HepG2 (cell line): ENCODE results near the gene CEP250. TPM values are rescaled to one million over a fixed set of nuclear protein-coding genes. Genes with fewer than 3 reads are reported as not detected.

Experiments
- AHR ChIP-seq: IDR thresholded peaks from 2 replicates; pipeline ENCODE4 v1.6.1; 2018; ENCODE audit warnings: missing genetic modification reagents, missing compliant biosample characterization
- CCAR2 ChIP-seq: fragments of 200-400 bp; formaldehyde crosslinking; optimal IDR thresholded peaks from 2 replicates; pipeline ENCODE3; 2018; ENCODE audit warnings: low read depth, mild to moderate bottlenecking, low read length, moderate library complexity
- GATAD1 ChIP-seq: IDR thresholded peaks from 2 replicates; pipeline ENCODE4 v1.6.1; 2016; ENCODE audit warnings: missing genetic modification reagents, missing compliant biosample characterization
- HNF1A ChIP-seq, 2 experiments: sonication (generic) in 1 of 2; formaldehyde crosslinking in 1 of 2; IDR thresholded peaks; 2 replicates each; pipeline versions ENCODE4 v1.4.0 to v1.6.1; 2016 to 2020; ENCODE audit warnings: borderline replicate concordance in 1 of 2, low read depth in 1 of 2, mild to moderate bottlenecking in 1 of 2, missing genetic modification reagents in 1 of 2
- KLF6 ChIP-seq: IDR thresholded peaks from 2 replicates; pipeline ENCODE4 v1.8.0; 2016; ENCODE audit warnings: missing biosample characterization, missing genetic modification reagents
- MAFG ChIP-seq: sonication (generic); formaldehyde crosslinking; IDR thresholded peaks from 2 replicates; pipeline ENCODE4 v1.5.1; 2020; ENCODE audit warnings: mild to moderate bottlenecking, missing genetic modification reagents
- MEIS1 ChIP-seq: sonication (generic); formaldehyde crosslinking; IDR thresholded peaks from 2 replicates; pipeline ENCODE4 v1.9.0; 2021; ENCODE audit warnings: mild to moderate bottlenecking, missing genetic modification reagents, moderate library complexity, borderline replicate concordance
- MXI1 ChIP-seq: IDR thresholded peaks from 3 replicates; pipeline ENCODE4 v1.6.1; 2012; ENCODE audit warnings: low read depth, low read length, inconsistent platforms, borderline replicate concordance
- SP1 ChIP-seq, 2 experiments: fragments of 450-650 bp in 1 of 2; sonication (generic) in 1 of 2; formaldehyde crosslinking in 1 of 2; IDR thresholded peaks; 2 replicates each; pipeline versions ENCODE4 v1.4.0 to v1.6.1; 2016 to 2020; ENCODE audit warnings: missing genetic modification reagents in 1 of 2
- THAP11 ChIP-seq: IDR thresholded peaks from 2 replicates; pipeline ENCODE4 v1.6.1; 2016; ENCODE audit warnings: missing biosample characterization, missing genetic modification reagents
- ZNF441 ChIP-seq: sonication (generic); formaldehyde crosslinking; IDR thresholded peaks from 2 replicates; pipeline ENCODE4 v1.7.0; 2021; ENCODE audit warnings: missing genetic modification reagents, borderline replicate concordance
- ZNF564 ChIP-seq: sonication (generic); formaldehyde crosslinking; IDR thresholded peaks from 2 replicates; pipeline ENCODE4 v1.8.1; 2023; ENCODE audit warnings: mild to moderate bottlenecking, missing genetic modification reagents
- polyA plus RNA-seq, 8 experiments: library from polyadenylated mRNA; depleted of rRNA in 3 of 8; stranded (reverse) in 7 of 8; unstranded in 1 of 8; fragments of >200 nt; fragmentation: Illumina TruSeq in 4 of 8; extraction: Trizol in 4 of 8; gene quantifications; 2 replicates each; pipeline versions ENCODE4 v1.2.1 to v1.2.3, GENCODE V29; 2011 to 2016; ENCODE audit warnings: low read depth in 4 of 8, missing spikeins in 1 of 8, mixed read lengths in 1 of 8; ENCODE audit not compliant: insufficient read depth in 1 of 8
- total RNA-seq, 5 experiments: library from RNA; depleted of rRNA; stranded (reverse); fragments of >200 nt; fragmentation: Illumina TruSeq; extraction: Trizol; gene quantifications; 2 replicates each; pipeline ENCODE4 v1.2.3, GENCODE V29; 2016; ENCODE audit warnings: low read depth in 1 of 5
- TF ChIP-seq, protein P1 (sequence below): sonication (generic); formaldehyde crosslinking; IDR thresholded peaks from 2 replicates; pipeline ENCODE4 v1.5.1; 2020; ENCODE audit warnings: mild to moderate bottlenecking, missing genetic modification reagents, moderate library complexity
- TF ChIP-seq, protein P2 (sequence below): sonication (generic); formaldehyde crosslinking; IDR thresholded peaks from 2 replicates; pipeline ENCODE4 v1.4.0; 2020; ENCODE audit warnings: missing genetic modification reagents
- TF ChIP-seq, protein P3 (sequence below): sonication (generic); formaldehyde crosslinking; IDR thresholded peaks from 2 replicates; pipeline ENCODE4 v1.5.1; 2020; ENCODE audit warnings: mild to moderate bottlenecking, moderate library complexity, missing genetic modification reagents

Gene CEP250
- total and polyA plus RNA-seq, 2 of the 13 experiments (the other 11 are each of a cell fraction or from before 2014, with no cell fraction given): 28.8 to 55.3 TPM

DNA sequence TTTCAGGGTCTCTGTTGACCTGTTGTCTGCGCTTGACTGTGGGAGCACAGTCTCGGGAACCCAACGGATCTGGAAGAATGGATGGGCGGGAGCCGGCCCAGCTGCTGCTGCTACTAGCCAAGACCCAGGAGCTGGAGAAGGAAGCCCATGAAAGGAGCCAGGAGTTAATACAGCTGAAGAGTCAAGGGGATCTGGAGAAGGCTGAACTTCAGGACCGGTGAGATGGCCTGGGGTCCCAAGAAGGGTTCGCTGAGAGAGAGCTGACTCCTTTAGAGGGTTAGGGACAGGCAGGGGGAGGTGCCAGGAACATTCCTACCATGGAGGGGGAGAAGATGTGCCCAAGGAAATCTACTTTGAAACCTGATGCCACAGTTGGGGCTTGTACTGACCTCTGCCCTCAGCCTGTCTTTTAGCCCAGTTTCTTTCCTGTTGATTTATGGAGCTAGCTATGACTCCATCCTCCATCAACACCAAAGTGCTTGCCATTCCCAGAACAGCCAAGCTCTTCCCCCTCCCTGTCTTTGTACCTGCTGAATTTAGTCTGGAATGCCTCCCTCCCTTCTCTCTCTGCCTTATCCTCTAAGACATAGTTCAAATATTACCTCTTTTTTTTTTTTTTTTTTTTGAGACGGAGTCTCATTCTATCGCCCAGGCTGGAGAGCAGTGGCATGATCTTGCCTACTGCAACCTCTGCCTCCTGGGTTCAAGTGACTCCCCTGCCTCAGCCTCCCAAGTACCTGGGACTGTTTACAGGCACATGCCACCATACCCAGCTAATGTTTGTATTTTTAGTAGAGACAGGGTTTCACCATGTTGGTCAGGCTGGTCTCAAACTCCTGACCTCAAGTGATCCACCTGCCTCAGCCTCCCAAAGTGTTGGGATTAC lies 12.2 kb downstream of the CEP250 start (continued):
- TF ChIP-seq KLF6 (CRISPR knock-in tag): peak; percentile 48; the same call in 1 of the 2 replicates
- no peak for TF ChIP-seq SP1 (IDR thresholded peaks at IDR 0.05)
- TF ChIP-seq SP1 (CRISPR knock-in tag; IDR thresholded peaks at IDR 0.05): 0 out of 2 replicates have a peak, but pooled peaks have one; percentile 36
- TF ChIP-seq HNF1A (IDR thresholded peaks at IDR 0.05; ENCODE audit: low read depth): peak; percentile 48; the same call in 1 of the 2 replicates
- TF ChIP-seq HNF1A (CRISPR knock-in tag; IDR thresholded peaks at IDR 0.05; ENCODE audit: borderline replicate concordance): peak; percentile 63; the same call in 1 of the 2 replicates
- peak; percentile 28; the same call in 1 of the 3 replicates for TF ChIP-seq MXI1
- TF ChIP-seq, protein P1, sequence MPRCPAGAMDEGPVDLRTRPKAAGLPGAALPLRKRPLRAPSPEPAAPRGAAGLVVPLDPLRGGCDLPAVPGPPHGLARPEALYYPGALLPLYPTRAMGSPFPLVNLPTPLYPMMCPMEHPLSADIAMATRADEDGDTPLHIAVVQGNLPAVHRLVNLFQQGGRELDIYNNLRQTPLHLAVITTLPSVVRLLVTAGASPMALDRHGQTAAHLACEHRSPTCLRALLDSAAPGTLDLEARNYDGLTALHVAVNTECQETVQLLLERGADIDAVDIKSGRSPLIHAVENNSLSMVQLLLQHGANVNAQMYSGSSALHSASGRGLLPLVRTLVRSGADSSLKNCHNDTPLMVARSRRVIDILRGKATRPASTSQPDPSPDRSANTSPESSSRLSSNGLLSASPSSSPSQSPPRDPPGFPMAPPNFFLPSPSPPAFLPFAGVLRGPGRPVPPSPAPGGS (CRISPR knock-in tag): peak; percentile 46; the same call in 1 of the 2 replicates
- TF ChIP-seq GATAD1 (CRISPR knock-in tag): peak; percentile 68; the same call in 1 of the 2 replicates
- TF ChIP-seq MEIS1 (CRISPR knock-in tag): peak; percentile 81; the same call in 1 of the 2 replicates
- TF ChIP-seq, protein P2, sequence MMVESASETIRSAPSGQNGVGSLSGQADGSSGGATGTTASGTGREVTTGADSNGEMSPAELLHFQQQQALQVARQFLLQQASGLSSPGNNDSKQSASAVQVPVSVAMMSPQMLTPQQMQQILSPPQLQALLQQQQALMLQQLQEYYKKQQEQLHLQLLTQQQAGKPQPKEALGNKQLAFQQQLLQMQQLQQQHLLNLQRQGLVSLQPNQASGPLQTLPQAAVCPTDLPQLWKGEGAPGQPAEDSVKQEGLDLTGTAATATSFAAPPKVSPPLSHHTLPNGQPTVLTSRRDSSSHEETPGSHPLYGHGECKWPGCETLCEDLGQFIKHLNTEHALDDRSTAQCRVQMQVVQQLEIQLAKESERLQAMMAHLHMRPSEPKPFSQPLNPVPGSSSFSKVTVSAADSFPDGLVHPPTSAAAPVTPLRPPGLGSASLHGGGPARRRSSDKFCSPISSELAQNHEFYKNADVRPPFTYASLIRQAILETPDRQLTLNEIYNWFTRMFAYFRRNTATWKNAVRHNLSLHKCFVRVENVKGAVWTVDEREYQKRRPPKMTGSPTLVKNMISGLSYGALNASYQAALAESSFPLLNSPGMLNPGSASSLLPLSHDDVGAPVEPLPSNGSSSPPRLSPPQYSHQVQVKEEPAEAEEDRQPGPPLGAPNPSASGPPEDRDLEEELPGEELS (CRISPR knock-in tag): peak; percentile 87
- TF ChIP-seq, protein P3, sequence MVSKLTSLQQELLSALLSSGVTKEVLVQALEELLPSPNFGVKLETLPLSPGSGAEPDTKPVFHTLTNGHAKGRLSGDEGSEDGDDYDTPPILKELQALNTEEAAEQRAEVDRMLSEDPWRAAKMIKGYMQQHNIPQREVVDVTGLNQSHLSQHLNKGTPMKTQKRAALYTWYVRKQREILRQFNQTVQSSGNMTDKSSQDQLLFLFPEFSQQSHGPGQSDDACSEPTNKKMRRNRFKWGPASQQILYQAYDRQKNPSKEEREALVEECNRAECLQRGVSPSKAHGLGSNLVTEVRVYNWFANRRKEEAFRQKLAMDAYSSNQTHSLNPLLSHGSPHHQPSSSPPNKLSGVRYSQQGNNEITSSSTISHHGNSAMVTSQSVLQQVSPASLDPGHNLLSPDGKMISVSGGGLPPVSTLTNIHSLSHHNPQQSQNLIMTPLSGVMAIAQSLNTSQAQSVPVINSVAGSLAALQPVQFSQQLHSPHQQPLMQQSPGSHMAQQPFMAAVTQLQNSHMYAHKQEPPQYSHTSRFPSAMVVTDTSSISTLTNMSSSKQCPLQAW: peak; percentile 72; the same call in 1 of the 2 replicates
- no peak; the same call in 1 of the 2 replicates for TF ChIP-seq THAP11 (CRISPR knock-in tag)
- TF ChIP-seq ZNF441 (CRISPR knock-in tag): peak; percentile 92
- 0 out of 2 replicates have a peak, but pooled peaks have one; percentile 47 for TF ChIP-seq MAFG
- no peak for TF ChIP-seq CCAR2
- no peak for TF ChIP-seq ZNF564 (CRISPR knock-in tag)
- TF ChIP-seq AHR (CRISPR knock-in tag): no peak
